WTC11 (cell line): ENCODE measurements around the gene SLC30A1. TPM values are rescaled to one million over a fixed set of nuclear protein-coding genes. Genes with fewer than 3 reads are reported as not detected.

Source experiments
- ATF1 ChIP-seq: sonication (generic); formaldehyde crosslinking; IDR thresholded peaks from 2 replicates; pipeline ENCODE4 v1.8.1; 2023; ENCODE audit warnings: mild to moderate bottlenecking, moderate library complexity, missing genetic modification reagents
- CBFB ChIP-seq: sonication (generic); formaldehyde crosslinking; IDR thresholded peaks from 2 replicates; pipeline ENCODE4 v1.8.1; 2022; ENCODE audit warnings: mild to moderate bottlenecking, low read depth, missing genetic modification reagents
- KAT7 ChIP-seq: sonication (generic); formaldehyde crosslinking; IDR thresholded peaks from 2 replicates; pipeline ENCODE4 v1.8.1; 2023; ENCODE audit warnings: missing genetic modification reagents, mild to moderate bottlenecking, borderline replicate concordance
- OVOL2 ChIP-seq: fragments of 250-450 bp; sonication (Bioruptor Pico); IDR thresholded peaks from 2 replicates; pipeline ENCODE4 v1.9.0; 2021; ENCODE audit warnings: mild to moderate bottlenecking, borderline replicate concordance
- PRRX2 ChIP-seq: fragments of 250-450 bp; sonication (Bioruptor Pico); IDR thresholded peaks from 2 replicates; pipeline ENCODE4 v1.8.0; 2021; ENCODE audit warnings: mild to moderate bottlenecking
- TCF7 ChIP-seq: sonication (generic); formaldehyde crosslinking; IDR thresholded peaks from 2 replicates; pipeline ENCODE4 v1.8.0; 2022; ENCODE audit warnings: mild to moderate bottlenecking, low read depth, missing genetic modification reagents, moderate library complexity
- USF2 ChIP-seq: sonication (generic); formaldehyde crosslinking; IDR thresholded peaks from 2 replicates; pipeline ENCODE4 v1.8.1; 2023; ENCODE audit warnings: mild to moderate bottlenecking, missing genetic modification reagents, moderate library complexity
- ZNF281 ChIP-seq: sonication (generic); formaldehyde crosslinking; IDR thresholded peaks from 2 replicates; pipeline ENCODE4 v1.8.0; 2023; ENCODE audit warnings: mild to moderate bottlenecking, missing genetic modification reagents
- total RNA-seq: library from RNA; stranded (reverse); gene quantifications from 3 replicates; pipeline ENCODE4 v1.2.3, GENCODE V29; 2021
- TF ChIP-seq, protein P1 (sequence below): sonication (generic); formaldehyde crosslinking; IDR thresholded peaks from 2 replicates; pipeline ENCODE4 v1.8.1; 2023; ENCODE audit warnings: mild to moderate bottlenecking, missing genetic modification reagents, borderline replicate concordance
- TF ChIP-seq, protein P2 (sequence below): sonication (generic); formaldehyde crosslinking; IDR thresholded peaks from 2 replicates; pipeline ENCODE4 v1.8.1; 2022; ENCODE audit warnings: low read depth, missing genetic modification reagents, borderline replicate concordance
- TF ChIP-seq, protein P3 (sequence below): sonication (generic); formaldehyde crosslinking; conservative IDR thresholded peaks from 2 replicates; pipeline ENCODE4 v1.8.1; 2023; ENCODE audit warnings: mild to moderate bottlenecking, low read depth, missing genetic modification reagents, moderate library complexity
- TF ChIP-seq, protein P4 (sequence below): sonication (generic); formaldehyde crosslinking; IDR thresholded peaks from 2 replicates; pipeline ENCODE4 v1.8.1; 2023; ENCODE audit warnings: mild to moderate bottlenecking, moderate library complexity, missing genetic modification reagents

The SLC30A1 gene
- total RNA-seq, 1 experiment from 2014 or later, result 20.0 TPM

GRCh38 chr1:211549092-211549711, 29.8 kb downstream of the SLC30A1 start (continued):
- TF ChIP-seq, protein P1, sequence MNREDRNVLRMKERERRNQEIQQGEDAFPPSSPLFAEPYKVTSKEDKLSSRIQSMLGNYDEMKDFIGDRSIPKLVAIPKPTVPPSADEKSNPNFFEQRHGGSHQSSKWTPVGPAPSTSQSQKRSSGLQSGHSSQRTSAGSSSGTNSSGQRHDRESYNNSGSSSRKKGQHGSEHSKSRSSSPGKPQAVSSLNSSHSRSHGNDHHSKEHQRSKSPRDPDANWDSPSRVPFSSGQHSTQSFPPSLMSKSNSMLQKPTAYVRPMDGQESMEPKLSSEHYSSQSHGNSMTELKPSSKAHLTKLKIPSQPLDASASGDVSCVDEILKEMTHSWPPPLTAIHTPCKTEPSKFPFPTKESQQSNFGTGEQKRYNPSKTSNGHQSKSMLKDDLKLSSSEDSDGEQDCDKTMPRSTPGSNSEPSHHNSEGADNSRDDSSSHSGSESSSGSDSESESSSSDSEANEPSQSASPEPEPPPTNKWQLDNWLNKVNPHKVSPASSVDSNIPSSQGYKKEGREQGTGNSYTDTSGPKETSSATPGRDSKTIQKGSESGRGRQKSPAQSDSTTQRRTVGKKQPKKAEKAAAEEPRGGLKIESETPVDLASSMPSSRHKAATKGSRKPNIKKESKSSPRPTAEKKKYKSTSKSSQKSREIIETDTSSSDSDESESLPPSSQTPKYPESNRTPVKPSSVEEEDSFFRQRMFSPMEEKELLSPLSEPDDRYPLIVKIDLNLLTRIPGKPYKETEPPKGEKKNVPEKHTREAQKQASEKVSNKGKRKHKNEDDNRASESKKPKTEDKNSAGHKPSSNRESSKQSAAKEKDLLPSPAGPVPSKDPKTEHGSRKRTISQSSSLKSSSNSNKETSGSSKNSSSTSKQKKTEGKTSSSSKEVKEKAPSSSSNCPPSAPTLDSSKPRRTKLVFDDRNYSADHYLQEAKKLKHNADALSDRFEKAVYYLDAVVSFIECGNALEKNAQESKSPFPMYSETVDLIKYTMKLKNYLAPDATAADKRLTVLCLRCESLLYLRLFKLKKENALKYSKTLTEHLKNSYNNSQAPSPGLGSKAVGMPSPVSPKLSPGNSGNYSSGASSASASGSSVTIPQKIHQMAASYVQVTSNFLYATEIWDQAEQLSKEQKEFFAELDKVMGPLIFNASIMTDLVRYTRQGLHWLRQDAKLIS, result no peak
- no peak for TF ChIP-seq CBFB (CRISPR knock-in tag)
- no peak for TF ChIP-seq ATF1 (CRISPR knock-in tag)
- TF ChIP-seq PRRX2 (CRISPR knock-in tag), result no peak
- no peak for TF ChIP-seq ZNF281
- TF ChIP-seq, protein P2, sequence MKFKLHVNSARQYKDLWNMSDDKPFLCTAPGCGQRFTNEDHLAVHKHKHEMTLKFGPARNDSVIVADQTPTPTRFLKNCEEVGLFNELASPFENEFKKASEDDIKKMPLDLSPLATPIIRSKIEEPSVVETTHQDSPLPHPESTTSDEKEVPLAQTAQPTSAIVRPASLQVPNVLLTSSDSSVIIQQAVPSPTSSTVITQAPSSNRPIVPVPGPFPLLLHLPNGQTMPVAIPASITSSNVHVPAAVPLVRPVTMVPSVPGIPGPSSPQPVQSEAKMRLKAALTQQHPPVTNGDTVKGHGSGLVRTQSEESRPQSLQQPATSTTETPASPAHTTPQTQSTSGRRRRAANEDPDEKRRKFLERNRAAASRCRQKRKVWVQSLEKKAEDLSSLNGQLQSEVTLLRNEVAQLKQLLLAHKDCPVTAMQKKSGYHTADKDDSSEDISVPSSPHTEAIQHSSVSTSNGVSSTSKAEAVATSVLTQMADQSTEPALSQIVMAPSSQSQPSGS, result no peak
- TF ChIP-seq OVOL2 (CRISPR knock-in tag), result no peak
- TF ChIP-seq, protein P3, sequence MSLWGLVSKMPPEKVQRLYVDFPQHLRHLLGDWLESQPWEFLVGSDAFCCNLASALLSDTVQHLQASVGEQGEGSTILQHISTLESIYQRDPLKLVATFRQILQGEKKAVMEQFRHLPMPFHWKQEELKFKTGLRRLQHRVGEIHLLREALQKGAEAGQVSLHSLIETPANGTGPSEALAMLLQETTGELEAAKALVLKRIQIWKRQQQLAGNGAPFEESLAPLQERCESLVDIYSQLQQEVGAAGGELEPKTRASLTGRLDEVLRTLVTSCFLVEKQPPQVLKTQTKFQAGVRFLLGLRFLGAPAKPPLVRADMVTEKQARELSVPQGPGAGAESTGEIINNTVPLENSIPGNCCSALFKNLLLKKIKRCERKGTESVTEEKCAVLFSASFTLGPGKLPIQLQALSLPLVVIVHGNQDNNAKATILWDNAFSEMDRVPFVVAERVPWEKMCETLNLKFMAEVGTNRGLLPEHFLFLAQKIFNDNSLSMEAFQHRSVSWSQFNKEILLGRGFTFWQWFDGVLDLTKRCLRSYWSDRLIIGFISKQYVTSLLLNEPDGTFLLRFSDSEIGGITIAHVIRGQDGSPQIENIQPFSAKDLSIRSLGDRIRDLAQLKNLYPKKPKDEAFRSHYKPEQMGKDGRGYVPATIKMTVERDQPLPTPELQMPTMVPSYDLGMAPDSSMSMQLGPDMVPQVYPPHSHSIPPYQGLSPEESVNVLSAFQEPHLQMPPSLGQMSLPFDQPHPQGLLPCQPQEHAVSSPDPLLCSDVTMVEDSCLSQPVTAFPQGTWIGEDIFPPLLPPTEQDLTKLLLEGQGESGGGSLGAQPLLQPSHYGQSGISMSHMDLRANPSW (CRISPR knock-in tag), result no peak
- no peak for TF ChIP-seq TCF7 (CRISPR knock-in tag)
- no peak for TF ChIP-seq KAT7 (CRISPR knock-in tag)
- TF ChIP-seq, protein P4, sequence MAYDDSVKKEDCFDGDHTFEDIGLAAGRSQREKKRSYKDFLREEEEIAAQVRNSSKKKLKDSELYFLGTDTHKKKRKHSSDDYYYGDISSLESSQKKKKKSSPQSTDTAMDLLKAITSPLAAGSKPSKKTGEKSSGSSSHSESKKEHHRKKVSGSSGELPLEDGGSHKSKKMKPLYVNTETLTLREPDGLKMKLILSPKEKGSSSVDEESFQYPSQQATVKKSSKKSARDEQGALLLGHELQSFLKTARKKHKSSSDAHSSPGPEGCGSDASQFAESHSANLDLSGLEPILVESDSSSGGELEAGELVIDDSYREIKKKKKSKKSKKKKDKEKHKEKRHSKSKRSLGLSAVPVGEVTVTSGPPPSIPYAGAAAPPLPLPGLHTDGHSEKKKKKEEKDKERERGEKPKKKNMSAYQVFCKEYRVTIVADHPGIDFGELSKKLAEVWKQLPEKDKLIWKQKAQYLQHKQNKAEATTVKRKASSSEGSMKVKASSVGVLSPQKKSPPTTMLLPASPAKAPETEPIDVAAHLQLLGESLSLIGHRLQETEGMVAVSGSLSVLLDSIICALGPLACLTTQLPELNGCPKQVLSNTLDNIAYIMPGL (CRISPR knock-in tag), result no peak
- no peak for TF ChIP-seq USF2 (CRISPR knock-in tag)
